Small intestine (tissue), 7 donors: ENCODE data around the gene CNDP2. TPM values are rescaled to one million over a fixed set of nuclear protein-coding genes. Genes with fewer than 3 reads are reported as not detected.

Experiments
- DNase-seq, 2 donors: peaks; one replicate each; pipeline versions ENCODE4 v3.0.0 to v3.0.0-alpha.2; 2013
- FAIRE-seq: peaks from 2 replicates; lab custom pipeline; 2012; peaks lifted over from hg19 to GRCh38; lab: Jason Lieb, UNC
- H3K27ac ChIP-seq, 3 donors: one replicate each; pipeline ENCODE4 v1.5.1; 2013; ENCODE audit warnings: low read length in 2 of 3, mild to moderate bottlenecking in 2 of 3, control low read depth in 1 of 3, inconsistent platforms in 1 of 3, low read depth in 1 of 3, moderate library complexity in 1 of 3
- H3K27me3 ChIP-seq, 3 donors: one replicate each; pipeline ENCODE4 v1.6.1; 2013; ENCODE audit warnings: low read length in 3 of 3, inconsistent platforms in 1 of 3; ENCODE audit not compliant: control insufficient read depth in 3 of 3, insufficient read depth in 3 of 3
- H3K36me3 ChIP-seq, 3 donors: one replicate each; pipeline ENCODE4 v1.6.1; 2013; ENCODE audit warnings: low read length in 3 of 3, inconsistent platforms in 1 of 3, low read depth in 1 of 3, mild to moderate bottlenecking in 1 of 3, moderate library complexity in 1 of 3; ENCODE audit not compliant: control insufficient read depth in 3 of 3, insufficient read depth in 2 of 3
- H3K4me1 ChIP-seq, 3 donors: one replicate each; pipeline ENCODE4 v1.6.1; 2013; ENCODE audit warnings: low read length in 2 of 3, inconsistent platforms in 1 of 3, low read depth in 1 of 3, mild to moderate bottlenecking in 1 of 3, moderate library complexity in 1 of 3; ENCODE audit not compliant: control insufficient read depth in 3 of 3, insufficient read depth in 2 of 3
- H3K4me3 ChIP-seq, 3 donors: one replicate each; pipeline ENCODE4 v1.5.1; 2013; ENCODE audit warnings: low read length in 3 of 3, control low read depth in 1 of 3, inconsistent platforms in 1 of 3, low read depth in 1 of 3, mild to moderate bottlenecking in 1 of 3, moderate library complexity in 1 of 3
- H3K9me3 ChIP-seq, 2 donors: one replicate each; pipeline ENCODE4 v1.6.1; 2013; ENCODE audit warnings: low read depth in 1 of 2, low read length in 1 of 2; ENCODE audit not compliant: control insufficient read depth in 2 of 2, insufficient read depth in 1 of 2
- WGBS, 3 donors: extraction: QIAGEN DNeasy Blood & Tissue Kit; methylation state at CpG; one replicate each; pipeline ENCODE4 v1.1.7; 2013; 5-methylcytosine and 5-hydroxymethylcytosine counted together
- polyA plus RNA-seq, 4 donors: library from polyadenylated mRNA; stranded (reverse) in 3 of 4; unstranded in 1 of 4; fragments of 200-250 nt in 3 of 4; fragments of 120-200 nt in 1 of 4; gene quantifications; one replicate each; pipeline versions ENCODE4 v1.2.1 to v1.2.3, GENCODE V29; 2013
- donor health status: healthy with polysubstance abuse.
- donor health status: control.
- donor health status: control.
- donor health status: Bipolar disorder and iron deficiency.
- donor health status: healthy.

CNDP2 gene
- polyA plus RNA-seq, 4 donors, result 215 to 423 (median 327) TPM

- peaks cover 0 to 8% of the 10 kb centered on the region in 2 donors for H3K9me3 ChIP-seq
- FAIRE-seq (no peak), DNase-seq (peak in 1 of 2 donors; percentile 72)
- 24 to 65% (median 47%) methylated on average over 8 of the region's 8 CpGs for WGBS, 3 donors
- H3K27ac ChIP-seq, result no peak overlapping the region
- H3K4me1 ChIP-seq, result peaks cover 0 to 8% (median 5%) of the 10 kb centered on the region in 3 donors
- H3K27me3 ChIP-seq, result no peaks in the 10 kb centered on the region
- H3K4me3 ChIP-seq, result no peak overlapping the region
- no peaks in the 10 kb centered on the region for H3K36me3 ChIP-seq
Measured at GRCh38 chr18:74488864-74489263, 7.3 kb upstream of the CNDP2 start.

GRCh38 chr18:74489676-74490075 is 6.5 kb upstream of the CNDP2 start:
- H3K4me1 ChIP-seq, result peaks cover 0 to 8% (median under 1%) of the 10 kb centered on the region in 3 donors
- no peaks in the 10 kb centered on the region for H3K27me3 ChIP-seq
- H3K36me3 ChIP-seq, result no peaks in the 10 kb centered on the region
- WGBS, 3 donors, result 51 to 65% (median 59%) methylated on average over 7 of the region's 7 CpGs
- FAIRE-seq (no peak), DNase-seq (no peak)
- H3K27ac ChIP-seq, result no peak overlapping the region
- H3K9me3 ChIP-seq, result peaks cover 0 to 8% of the 10 kb centered on the region in 2 donors
- no peak overlapping the region for H3K4me3 ChIP-seq

- H3K4me3 ChIP-seq, result no peak overlapping the region
- WGBS, 3 donors, result 92 to 95% (median 94%) methylated on average over 3 of the region's 3 CpGs
- H3K27me3 ChIP-seq, result no peaks in the 10 kb centered on the region
- no peak for DNase-seq
- no peak for FAIRE-seq
- H3K9me3 ChIP-seq, result peaks cover 0 to 8% of the 10 kb centered on the region in 2 donors
- no peak overlapping the region for H3K27ac ChIP-seq
- peaks cover 0 to under 1% (median 0%) of the 10 kb centered on the region in 3 donors for H3K36me3 ChIP-seq
- H3K4me1 ChIP-seq, result peaks cover 0 to 14% (median 5%) of the 10 kb centered on the region in 3 donors
Measured at GRCh38 chr18:74492259-74492658, 3.9 kb upstream of the CNDP2 start.

GRCh38 chr18:74493689-74494088 is 2.5 kb upstream of the CNDP2 start:
- H3K36me3 ChIP-seq, result peaks cover 0 to 6% (median 0%) of the 10 kb centered on the region in 3 donors
- WGBS, 3 donors, result 33 to 67% (median 58%) methylated on average over 1 of the region's 1 CpG
- no peak for FAIRE-seq
- H3K9me3 ChIP-seq, result peaks cover 0 to 8% of the 10 kb centered on the region in 2 donors
- no peak overlapping the region for H3K27ac ChIP-seq
- H3K27me3 ChIP-seq, result no peaks in the 10 kb centered on the region
- H3K4me3 ChIP-seq, result no peak overlapping the region
- peaks cover 6 to 22% (median 16%) of the 10 kb centered on the region in 3 donors for H3K4me1 ChIP-seq
- DNase-seq, result peak; percentile 77 to 85

- H3K4me3 ChIP-seq, result no peak overlapping the region
- H3K27me3 ChIP-seq, result no peaks in the 10 kb centered on the region
- H3K9me3 ChIP-seq, result peaks cover 0 to 8% of the 10 kb centered on the region in 2 donors
- 34 to 62% (median 61%) methylated on average over 1 of the region's 1 CpG for WGBS, 3 donors
- H3K4me1 ChIP-seq, result peaks cover 6 to 25% (median 19%) of the 10 kb centered on the region in 3 donors
- FAIRE-seq (no peak), DNase-seq (no peak)
- no peak overlapping the region for H3K27ac ChIP-seq
- peaks cover 0 to 12% (median 0%) of the 10 kb centered on the region in 3 donors for H3K36me3 ChIP-seq
Measured at GRCh38 chr18:74494514-74494913, 1.6 kb upstream of the CNDP2 start.

GRCh38 chr18:74496508-74497323 is 553 bp downstream of the CNDP2 start:
- Histone ChIP-seq H3K36me3 (peaks cover 0 to 21% (median 6%) of the 10 kb centered on the region in 3 donors), H3K4me3 (peak overlapping the region; percentile 77 to 87 (median 80)), H3K27me3 (no peaks in the 10 kb centered on the region), H3K27ac (peak overlapping the region; percentile 94 to 97 (median 97)), H3K9me3 (peaks cover 0 to 8% of the 10 kb centered on the region in 2 donors), H3K4me1 (peaks cover 6 to 30% (median 19%) of the 10 kb centered on the region in 3 donors)
- DNase-seq, result peak; percentile 72 to 89
- 2 to 3% (median 2%) methylated on average over 37 to 48 of the region's 48 CpGs for WGBS, 3 donors
- FAIRE-seq, result no peak

GRCh38 chr18:74497324-74497676 is 1.1 kb downstream of the CNDP2 start:
- WGBS, 3 donors, result 79 to 87% (median 81%) methylated on average over 8 of the region's 8 CpGs
- Histone ChIP-seq H3K9me3 (peaks cover 0 to 2% of the 10 kb centered on the region in 2 donors), H3K4me3 (peak overlapping the region in 2 of 3 donors; percentile 77 to 87), H3K27ac (peak overlapping the region; percentile 94 to 97 (median 97)), H3K4me1 (peaks cover 6 to 30% (median 19%) of the 10 kb centered on the region in 3 donors), H3K36me3 (peaks cover 0 to 25% (median 8%) of the 10 kb centered on the region in 3 donors), H3K27me3 (no peaks in the 10 kb centered on the region)
- FAIRE-seq (no peak), DNase-seq (no peak)

- no peaks in the 10 kb centered on the region for H3K9me3 ChIP-seq
- peaks cover 8 to 30% (median 19%) of the 10 kb centered on the region in 3 donors for H3K4me1 ChIP-seq
- DNase-seq (no peak), FAIRE-seq (no peak)
- no peaks in the 10 kb centered on the region for H3K27me3 ChIP-seq
- H3K4me3 ChIP-seq, result peak overlapping the region in 1 of 3 donors; percentile 87
- peak overlapping the region; percentile 94 to 97 (median 97) for H3K27ac ChIP-seq
- 59 to 67% (median 64%) methylated on average over 3 of the region's 3 CpGs for WGBS, 3 donors
- peaks cover 0 to 30% (median 10%) of the 10 kb centered on the region in 3 donors for H3K36me3 ChIP-seq
Measured at GRCh38 chr18:74497778-74498177, 1.6 kb downstream of the CNDP2 start.
